Panc1 (cell line): ENCODE results near the gene SLC4A1AP. TPM values are rescaled to one million over a fixed set of nuclear protein-coding genes. Genes with fewer than 3 reads are reported as not detected.

ENCODE experiments used
- ATAC-seq: fragments of 200-7000 bp; cut with Tn5 transposase; 2 replicates; pipeline ENCODE4 v1.9.1; 2020; ENCODE audit warnings: mild to moderate bottlenecking, moderate library complexity
- Bru-seq: library from RNA; stranded (reverse); fragments of 400-500 nt; gene quantifications from one replicate; lab custom pipeline; 2021; lab: Mats Ljungman, UMichigan
- BruChase-seq, 2 experiments: library from RNA; stranded (reverse); fragments of 400-500 nt; gene quantifications; one replicate each; lab custom pipeline; 2021; lab: Mats Ljungman, UMichigan
- BruUV-seq: library from RNA; stranded (reverse); fragments of 400-500 nt; replicated peaks from 2 replicates; lab custom pipeline; 2021; lab: Mats Ljungman, UMichigan
- CTCF ChIA-PET: fragments of 300-600 bp; sonication (Branson Sonifier 250); formaldehyde crosslinking; loops from one replicate; lab custom pipeline; 2022; ENCODE audit warnings: antibody characterized with exemption; lab: Charles Lee
- POLR2A ChIA-PET: fragments of 300-600 bp; sonication (Branson Sonifier 250); formaldehyde crosslinking; loops from one replicate; lab custom pipeline; 2022; ENCODE audit warnings: antibody characterized with exemption; lab: Charles Lee
- DNase-seq: peaks from one replicate; pipeline ENCODE4 v3.0.0-alpha.2; 2010; ENCODE audit warnings: low read depth, low spot score
- H3K27ac ChIP-seq: 2 replicates; pipeline ENCODE4 v1.5.1; 2011; ENCODE audit warnings: mild to moderate bottlenecking, low read length, inconsistent platforms
- H3K27me3 ChIP-seq: fragments of 200-500 bp; sonication (Bioruptor generic); 2 replicates; pipeline ENCODE4 v1.6.0; 2014; ENCODE audit warnings: low read length, inconsistent platforms; ENCODE audit not compliant: control insufficient read depth, insufficient read depth
- H3K36me3 ChIP-seq: fragments of 200-500 bp; sonication (Bioruptor generic); 2 replicates; pipeline ENCODE4 v1.5.1; 2014; ENCODE audit warnings: inconsistent platforms, mild to moderate bottlenecking, low read length, moderate library complexity; ENCODE audit not compliant: control insufficient read depth, insufficient read depth
- H3K4me1 ChIP-seq: 2 replicates; pipeline ENCODE4 v1.5.1; 2011; ENCODE audit warnings: inconsistent platforms, mild to moderate bottlenecking, low read length, moderate library complexity; ENCODE audit not compliant: control insufficient read depth, insufficient read depth
- H3K4me3 ChIP-seq, 2 experiments: 2 replicates each; pipeline ENCODE4 v1.5.1; 2011 to 2012; ENCODE audit warnings: low read depth in 2 of 2, low read length in 2 of 2, mild to moderate bottlenecking in 2 of 2, inconsistent platforms in 1 of 2, moderate library complexity in 1 of 2
- H3K9me3 ChIP-seq: fragments of 200-500 bp; sonication (Bioruptor generic); 2 replicates; pipeline ENCODE4 v1.5.1; 2014; ENCODE audit warnings: low read depth, mild to moderate bottlenecking, inconsistent platforms, low read length, moderate library complexity; ENCODE audit not compliant: control insufficient read depth, insufficient read depth
- CTCF ChIP-seq: fragments of 450-650 bp; IDR thresholded peaks from 2 replicates; pipeline ENCODE4 v1.5.1; 2017; ENCODE audit warnings: mild to moderate bottlenecking
- POLR2AphosphoS5 ChIP-seq: IDR thresholded peaks from 2 replicates; pipeline ENCODE4 v1.6.1; 2012; ENCODE audit warnings: mild to moderate bottlenecking, low read depth, low read length, moderate library complexity
- REST ChIP-seq, 2 experiments: IDR thresholded peaks; 2 replicates each; pipeline ENCODE4 v1.6.1; 2011 to 2012; ENCODE audit warnings: low read depth in 2 of 2, control low read depth in 1 of 2, low read length in 1 of 2, mild to moderate bottlenecking in 1 of 2, moderate library complexity in 1 of 2; ENCODE audit not compliant: insufficient read depth in 1 of 2
- SIN3A ChIP-seq: IDR thresholded peaks from 2 replicates; pipeline ENCODE4 v1.6.1; 2012; ENCODE audit warnings: low read depth, mild to moderate bottlenecking, low read length, moderate library complexity, borderline replicate concordance; ENCODE audit not compliant: insufficient read depth
- TCF7L2 ChIP-seq: IDR thresholded peaks from 2 replicates; pipeline ENCODE4 v1.6.1; 2011; ENCODE audit warnings: mild to moderate bottlenecking, low read depth, low read length, inconsistent platforms
- in situ Hi-C: cut with HindIII; loops from 2 replicates; pipeline ENCODE4 v1.10.0; 2016; ENCODE audit warnings: low sequenced_read_pairs, low pct_unique_long_range_greater_than_20kb
- intact Hi-C: fragments of 100-400 bp; cut with micrococcal nuclease; formaldehyde crosslinking; loops from one replicate; pipeline ENCODE4 v1.10.0; 2022; ENCODE audit not compliant: unreplicated experiment
- long read RNA-seq: library from polyadenylated mRNA; unstranded; transcript quantifications from one replicate; pipeline ENCODE4 v2.0.0, GENCODE V29; 2021; ENCODE audit not compliant: unreplicated experiment
- polyA plus RNA-seq: library from polyadenylated mRNA; unstranded; fragments of >200 nt; gene quantifications from one replicate; pipeline ENCODE4 v1.2.1, GENCODE V29; 2012; ENCODE audit warnings: missing spikeins; ENCODE audit not compliant: insufficient read length
- total RNA-seq: library from RNA; stranded (reverse); gene quantifications from one replicate; pipeline ENCODE4 v1.2.1, GENCODE V29; 2021; ENCODE audit not compliant: unreplicated experiment

Gene SLC4A1AP
- total RNA-seq (22.2 TPM), Bru-seq, nascent RNA (percentile 67 among the genes with signal in this experiment), BruChase-seq, experiment 1, labeled RNA remaining after a 2-hour chase (percentile 69 among the genes with signal in this experiment), BruChase-seq, experiment 2, labeled RNA remaining after a 6-hour chase (percentile 78 among the genes with signal in this experiment)
- 16.0 TPM for polyA plus RNA-seq
- long read RNA-seq, transcript SLC4A1AP-201 (14 exons, 2,959 nt): major isoform, 47 of 109 reads
- long read RNA-seq, partial matches to known transcripts: 59 of 109 reads
- long read RNA-seq, other reads (novel, unspliced or antisense): 1 of 109 reads

GRCh38 chr2:27663285-27664153, at the start of gene SLC4A1AP, which contains the start of gene SUPT7L:
SLC4A1AP (plus strand) TSS chr2:27663889; CDS start chr2:27663915, 26 bp downstream.
SUPT7L (minus strand) TSS chr2:27663614; CDS start chr2:27662192, 1,422 bp downstream.
- H3K27me3 ChIP-seq: no peaks in the 10 kb centered on the region
- H3K36me3 ChIP-seq: peaks cover 25% of the 10 kb centered on the region
- in situ Hi-C loops (no loop called here), intact Hi-C loops (no loop called here)
- ChIA-PET CTCF (interaction anchor here (0.5 kb wide), 1 partner anchor 20 kb away, joined by 3 read pairs; no protein-coding TSS in a partner anchor), POLR2A (no interaction called here)
- BruUV-seq: no TSS peak
- peaks cover 15% of the 10 kb centered on the region for H3K4me1 ChIP-seq
- ATAC-seq (peak; percentile 91), DNase-seq (peak; percentile 82)
- TF ChIP-seq POLR2AphosphoS5 (peak; percentile 69), TCF7L2 (no peak), CTCF (no peak), SIN3A (peak; percentile 74; the same call in 1 of the 2 replicates), REST (IDR thresholded peaks at IDR 0.05; ENCODE audit: insufficient read depth in 1 of 2, low read depth in 2 of 2, low read length in 1 of 2) (no peak)
- peak within 1 kb of the TSS; percentile 99 for H3K27ac ChIP-seq
- H3K4me3 ChIP-seq: peak within 1 kb of the TSS; percentile 78 to 97
- no peaks in the 10 kb centered on the region for H3K9me3 ChIP-seq

GRCh38 chr2:27613985-27614384, 49.7 kb upstream of the SLC4A1AP start:
- Histone ChIP-seq H3K4me1 (no peaks in the 10 kb centered on the region), H3K27me3 (no peaks in the 10 kb centered on the region), H3K36me3 (no peaks in the 10 kb centered on the region; the same call in 1 of the 2 replicates), H3K9me3 (no peaks in the 10 kb centered on the region), H3K4me3 (no peak overlapping the region), H3K27ac (no peak overlapping the region)
- TF ChIP-seq SIN3A (no peak), POLR2AphosphoS5 (no peak), TCF7L2 (no peak), REST (IDR thresholded peaks at IDR 0.05; ENCODE audit: insufficient read depth in 1 of 2, low read depth in 2 of 2, low read length in 1 of 2) (no peak), CTCF (no peak)
- intact Hi-C loops (no loop called here), in situ Hi-C loops (no loop called here)
- ATAC-seq: no peak
- CTCF ChIA-PET: no interaction called here
- POLR2A ChIA-PET: interaction anchor here (0.6 to 0.8 kb wide), 3 partner anchors 14 to 874 kb away, joined by 3 to 8 read pairs (median 4); no protein-coding TSS in a partner anchor
- BruUV-seq: no TSS peak
- DNase-seq: no peak
